A549 (cell line): ENCODE results near the gene PLEKHA4.

Experiments
- HDAC2 ChIP-seq: fragments of 200-600 bp; sonication (generic); IDR thresholded peaks from 2 replicates; pipeline ENCODE4 v1.6.1; 2016
- POLR2A ChIP-seq: IDR thresholded peaks from 2 replicates; pipeline ENCODE4 v1.6.1; 2012; ENCODE audit warnings: mild to moderate bottlenecking, low read length
- RNF2 ChIP-seq: fragments of 200-600 bp; sonication (generic); IDR thresholded peaks from 2 replicates; pipeline ENCODE4 v1.6.1; 2016; ENCODE audit warnings: low read depth, mild to moderate bottlenecking, antibody characterized with exemption, moderate library complexity, borderline replicate concordance
- TF ChIP-seq, protein P1 (sequence below): fragments of >200 bp; sonication (Bioruptor Twin); formaldehyde crosslinking; IDR thresholded peaks from 3 replicates; pipeline ENCODE4 v1.6.1; 2016
- TF ChIP-seq, protein P2 (sequence below): fragments of >200 bp; sonication (Bioruptor Twin); formaldehyde crosslinking; IDR thresholded peaks from 3 replicates; pipeline ENCODE4 v1.5.1; 2016
- TF ChIP-seq, protein P3 (sequence below): fragments of 450-650 bp; IDR thresholded peaks from 2 replicates; pipeline ENCODE4 v1.6.1; 2014; ENCODE audit warnings: antibody characterized with exemption

DNA sequence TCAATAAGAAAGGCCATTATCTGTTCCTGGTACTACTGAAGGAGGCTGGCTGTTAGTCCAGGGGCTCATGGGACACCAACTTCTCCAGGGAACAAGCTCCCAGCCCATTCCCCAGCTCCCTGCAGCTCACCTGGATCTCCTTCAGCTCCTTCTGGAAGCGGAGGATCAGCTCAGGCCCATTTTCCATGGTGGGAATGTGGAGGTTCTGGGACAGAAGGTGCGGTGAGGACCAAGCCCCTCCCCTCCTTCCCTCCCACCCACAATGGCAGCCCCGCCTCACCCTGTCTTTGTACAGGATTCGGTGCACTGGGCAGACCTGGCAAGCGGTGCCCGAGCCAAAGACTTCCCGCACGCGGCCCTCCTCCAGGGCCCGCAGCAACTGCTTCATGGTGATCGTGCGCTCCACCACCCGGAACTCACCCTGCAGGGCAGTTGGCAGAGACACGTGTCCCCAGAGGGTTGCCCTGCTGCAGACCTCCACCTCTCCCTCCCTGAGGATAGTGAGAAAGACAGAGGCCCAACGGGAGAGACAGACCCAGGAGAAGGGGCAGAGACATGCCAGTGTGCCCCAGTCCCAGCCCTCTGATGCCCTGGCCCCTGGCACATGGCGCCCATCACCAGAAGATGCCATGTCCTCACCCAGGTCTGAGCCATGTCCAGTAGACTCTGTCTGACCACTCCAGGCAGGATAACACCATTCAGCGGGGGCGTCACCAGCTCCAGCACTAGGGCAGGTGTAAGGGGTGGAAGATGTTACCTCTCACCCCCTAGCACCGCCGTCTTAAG, 71.9 kb downstream of the PLEKHA4 start:
- TF ChIP-seq POLR2A, result no peak
- TF ChIP-seq, protein P1, sequence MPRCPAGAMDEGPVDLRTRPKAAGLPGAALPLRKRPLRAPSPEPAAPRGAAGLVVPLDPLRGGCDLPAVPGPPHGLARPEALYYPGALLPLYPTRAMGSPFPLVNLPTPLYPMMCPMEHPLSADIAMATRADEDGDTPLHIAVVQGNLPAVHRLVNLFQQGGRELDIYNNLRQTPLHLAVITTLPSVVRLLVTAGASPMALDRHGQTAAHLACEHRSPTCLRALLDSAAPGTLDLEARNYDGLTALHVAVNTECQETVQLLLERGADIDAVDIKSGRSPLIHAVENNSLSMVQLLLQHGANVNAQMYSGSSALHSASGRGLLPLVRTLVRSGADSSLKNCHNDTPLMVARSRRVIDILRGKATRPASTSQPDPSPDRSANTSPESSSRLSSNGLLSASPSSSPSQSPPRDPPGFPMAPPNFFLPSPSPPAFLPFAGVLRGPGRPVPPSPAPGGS, result no peak
- TF ChIP-seq, protein P2, sequence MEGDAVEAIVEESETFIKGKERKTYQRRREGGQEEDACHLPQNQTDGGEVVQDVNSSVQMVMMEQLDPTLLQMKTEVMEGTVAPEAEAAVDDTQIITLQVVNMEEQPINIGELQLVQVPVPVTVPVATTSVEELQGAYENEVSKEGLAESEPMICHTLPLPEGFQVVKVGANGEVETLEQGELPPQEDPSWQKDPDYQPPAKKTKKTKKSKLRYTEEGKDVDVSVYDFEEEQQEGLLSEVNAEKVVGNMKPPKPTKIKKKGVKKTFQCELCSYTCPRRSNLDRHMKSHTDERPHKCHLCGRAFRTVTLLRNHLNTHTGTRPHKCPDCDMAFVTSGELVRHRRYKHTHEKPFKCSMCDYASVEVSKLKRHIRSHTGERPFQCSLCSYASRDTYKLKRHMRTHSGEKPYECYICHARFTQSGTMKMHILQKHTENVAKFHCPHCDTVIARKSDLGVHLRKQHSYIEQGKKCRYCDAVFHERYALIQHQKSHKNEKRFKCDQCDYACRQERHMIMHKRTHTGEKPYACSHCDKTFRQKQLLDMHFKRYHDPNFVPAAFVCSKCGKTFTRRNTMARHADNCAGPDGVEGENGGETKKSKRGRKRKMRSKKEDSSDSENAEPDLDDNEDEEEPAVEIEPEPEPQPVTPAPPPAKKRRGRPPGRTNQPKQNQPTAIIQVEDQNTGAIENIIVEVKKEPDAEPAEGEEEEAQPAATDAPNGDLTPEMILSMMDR, result no peak
- TF ChIP-seq RNF2, result no peak
- TF ChIP-seq HDAC2, result no peak
- TF ChIP-seq, protein P3, sequence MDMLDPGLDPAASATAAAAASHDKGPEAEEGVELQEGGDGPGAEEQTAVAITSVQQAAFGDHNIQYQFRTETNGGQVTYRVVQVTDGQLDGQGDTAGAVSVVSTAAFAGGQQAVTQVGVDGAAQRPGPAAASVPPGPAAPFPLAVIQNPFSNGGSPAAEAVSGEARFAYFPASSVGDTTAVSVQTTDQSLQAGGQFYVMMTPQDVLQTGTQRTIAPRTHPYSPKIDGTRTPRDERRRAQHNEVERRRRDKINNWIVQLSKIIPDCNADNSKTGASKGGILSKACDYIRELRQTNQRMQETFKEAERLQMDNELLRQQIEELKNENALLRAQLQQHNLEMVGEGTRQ, result no peak
